HepG2 (cell line): ENCODE results near the gene STAG3. TPM values are rescaled to one million over a fixed set of nuclear protein-coding genes. Genes with fewer than 3 reads are reported as not detected.

Experiments used
- ATAC-seq: fragments of 200-7000 bp; cut with Tn5 transposase; 3 replicates; pipeline ENCODE4 v1.9.1; 2020; ENCODE audit warnings: mild to moderate bottlenecking, moderate library complexity
- BruUV-seq: library from RNA; stranded (reverse); fragments of 400-500 nt; replicated peaks from 2 replicates; lab custom pipeline; 2021; lab: Mats Ljungman, UMichigan
- CTCF ChIA-PET: fragments of 300-600 bp; formaldehyde crosslinking; extraction: SDS; loops from one replicate; lab custom pipeline; 2021; ENCODE audit warnings: low total read pairs, inconsistent platforms, low intra/inter-chr PET ratio; lab: Yijun Ruan, JAX
- POLR2A ChIA-PET: fragments of 350-600 bp; sonication (Branson Sonifier 250); formaldehyde crosslinking; loops from one replicate; lab custom pipeline; 2020; ENCODE audit warnings: antibody characterized with exemption, inconsistent platforms; lab: Yijun Ruan, JAX
- DNase-seq: peaks from one replicate; pipeline ENCODE4 v3.0.0-alpha.2; 2015; ENCODE audit warnings: low spot score
- FAIRE-seq: peaks from 3 replicates; lab custom pipeline; 2011; peaks lifted over from hg19 to GRCh38; lab: Jason Lieb, UNC
- H2AFZ ChIP-seq: one replicate; pipeline ENCODE4 v1.6.1; 2011; ENCODE audit warnings: low read length, inconsistent platforms
- H3K27ac ChIP-seq: fragments of 300-600 bp; 3 replicates; pipeline ENCODE4 v1.8.0; 2011; ENCODE audit warnings: mixed run types, mild to moderate bottlenecking, mixed read lengths, low read length, inconsistent platforms; ENCODE audit not compliant: insufficient read depth; ENCODE audit errors: extremely low read length
- H3K27me3 ChIP-seq, 2 experiments: fragments of 200-600 bp in 1 of 2; 2 replicates in 1 of 2; 3 replicates in 1 of 2; pipeline versions ENCODE4 v1.6.0 to v1.8.0; 2011; ENCODE audit warnings: low read length in 2 of 2, mild to moderate bottlenecking in 2 of 2, moderate library complexity in 2 of 2, inconsistent platforms in 1 of 2; ENCODE audit not compliant: insufficient read depth in 2 of 2, control insufficient read depth in 1 of 2
- H3K36me3 ChIP-seq, 2 experiments: fragments of 200-600 bp in 1 of 2; replicated peaks in 1 of 2; 2 replicates in 1 of 2; 3 replicates in 1 of 2; pipeline versions ENCODE4 v1.5.1 to v1.8.0; 2011; ENCODE audit warnings: low read length in 2 of 2, inconsistent platforms in 1 of 2; ENCODE audit not compliant: insufficient read depth in 2 of 2, control insufficient read depth in 1 of 2
- H3K4me1 ChIP-seq: 2 replicates; pipeline ENCODE4 v1.5.1; 2012; ENCODE audit warnings: low read length, inconsistent platforms; ENCODE audit not compliant: insufficient read depth
- H3K4me2 ChIP-seq: 2 replicates; pipeline ENCODE4 v1.6.0; 2011; ENCODE audit warnings: low read depth, low read length, inconsistent platforms
- H3K4me3 ChIP-seq, 3 experiments: fragments of 200-600 bp in 1 of 3; sonication (generic), shearing (Covaris generic) in 1 of 3; replicated peaks in 1 of 3; 2 replicates each; pipeline ENCODE4 v1.5.1; 2011 to 2016; ENCODE audit warnings: low read length in 3 of 3, inconsistent platforms in 2 of 3, low read depth in 2 of 3, mild to moderate bottlenecking in 2 of 3, control low read depth in 1 of 3, mixed read lengths in 1 of 3; ENCODE audit not compliant: insufficient read depth in 1 of 3
- H3K79me2 ChIP-seq: one replicate; pipeline ENCODE4 v1.6.1; 2011; ENCODE audit warnings: low read length, inconsistent platforms; ENCODE audit not compliant: insufficient read depth
- H3K9ac ChIP-seq: 2 replicates; pipeline ENCODE4 v1.6.0; 2011; ENCODE audit warnings: mild to moderate bottlenecking, low read depth, low read length, inconsistent platforms; ENCODE audit not compliant: insufficient read depth
- H3K9me3 ChIP-seq: 2 replicates; pipeline ENCODE4 v1.5.1; 2012; ENCODE audit warnings: mild to moderate bottlenecking, low read length
- H4K20me1 ChIP-seq: 2 replicates; pipeline ENCODE4 v1.6.0; 2011; ENCODE audit warnings: inconsistent platforms, mild to moderate bottlenecking, low read length, moderate library complexity; ENCODE audit not compliant: insufficient read depth
- ARID5B ChIP-seq: IDR thresholded peaks from 2 replicates; pipeline ENCODE4 v1.4.0; 2020; ENCODE audit warnings: mild to moderate bottlenecking, missing genetic modification reagents
- ETV5 ChIP-seq: IDR thresholded peaks from 2 replicates; pipeline ENCODE4 v1.6.1; 2018; ENCODE audit warnings: missing biosample characterization, missing genetic modification reagents, inconsistent platforms, borderline replicate concordance
- SPEN ChIP-seq: sonication (generic); formaldehyde crosslinking; IDR thresholded peaks from 2 replicates; pipeline ENCODE4 v1.5.1; 2020; ENCODE audit warnings: low read depth, mild to moderate bottlenecking, missing genetic modification reagents
- SRSF9 ChIP-seq: fragments of 200-400 bp; formaldehyde crosslinking; IDR thresholded peaks from 2 replicates; pipeline ENCODE4 v1.6.1; 2018; ENCODE audit warnings: borderline replicate concordance, mild to moderate bottlenecking, low read depth, low read length; ENCODE audit not compliant: insufficient read depth, poor library complexity, severe bottlenecking
- ZNF207 ChIP-seq: fragments of 450-650 bp; IDR thresholded peaks from 2 replicates; pipeline ENCODE4 v1.6.1; 2016; ENCODE audit warnings: antibody characterized with exemption, borderline replicate concordance
- ZNF460 ChIP-seq: sonication (generic); formaldehyde crosslinking; IDR thresholded peaks from 2 replicates; pipeline ENCODE4 v1.5.1; 2020; ENCODE audit warnings: missing genetic modification reagents, mild to moderate bottlenecking, borderline replicate concordance
- ZNF549 ChIP-seq: sonication (generic); formaldehyde crosslinking; IDR thresholded peaks from 2 replicates; pipeline ENCODE4 v1.5.0; 2020; ENCODE audit warnings: missing genetic modification reagents
- ZNF644 ChIP-seq: IDR thresholded peaks from 2 replicates; pipeline ENCODE4 v1.6.1; 2016; ENCODE audit warnings: low read depth
- ZSCAN22 ChIP-seq: sonication (generic); formaldehyde crosslinking; IDR thresholded peaks from 2 replicates; pipeline ENCODE4 v1.4.0; 2020; ENCODE audit warnings: mild to moderate bottlenecking, missing genetic modification reagents
- WGBS: methylation state at CpG from one replicate; pipeline ENCODE4 v1.1.6; 2017; ENCODE audit warnings: low lambda C conversion rate; 5-methylcytosine and 5-hydroxymethylcytosine counted together
- in situ Hi-C: cut with HindIII; loops from 2 replicates; pipeline ENCODE4 v1.10.0; 2017; ENCODE audit warnings: low pct_unique_long_range_greater_than_20kb; ENCODE audit not compliant: extremely low pct_ligation_motif_present
- intact Hi-C: fragments of 100-400 bp; cut with micrococcal nuclease; formaldehyde crosslinking; loops from one replicate; pipeline ENCODE4 v1.10.0; 2022; ENCODE audit not compliant: unreplicated experiment
- polyA plus RNA-seq, 8 experiments: library from polyadenylated mRNA; depleted of rRNA in 3 of 8; stranded (reverse) in 7 of 8; unstranded in 1 of 8; fragments of >200 nt; fragmentation: Illumina TruSeq in 4 of 8; extraction: Trizol in 4 of 8; gene quantifications; 2 replicates each; pipeline versions ENCODE4 v1.2.1 to v1.2.3, GENCODE V29; 2011 to 2016; ENCODE audit warnings: low read depth in 4 of 8, missing spikeins in 1 of 8, mixed read lengths in 1 of 8; ENCODE audit not compliant: insufficient read depth in 1 of 8
- total RNA-seq, 5 experiments: library from RNA; depleted of rRNA; stranded (reverse); fragments of >200 nt; fragmentation: Illumina TruSeq; extraction: Trizol; gene quantifications; 2 replicates each; pipeline ENCODE4 v1.2.3, GENCODE V29; 2016; ENCODE audit warnings: low read depth in 1 of 5

Gene STAG3
- total and polyA plus RNA-seq, 2 of the 13 experiments (the other 11 are each of a cell fraction or from before 2014, with no cell fraction given): 0.09 to 0.33 TPM

DNA sequence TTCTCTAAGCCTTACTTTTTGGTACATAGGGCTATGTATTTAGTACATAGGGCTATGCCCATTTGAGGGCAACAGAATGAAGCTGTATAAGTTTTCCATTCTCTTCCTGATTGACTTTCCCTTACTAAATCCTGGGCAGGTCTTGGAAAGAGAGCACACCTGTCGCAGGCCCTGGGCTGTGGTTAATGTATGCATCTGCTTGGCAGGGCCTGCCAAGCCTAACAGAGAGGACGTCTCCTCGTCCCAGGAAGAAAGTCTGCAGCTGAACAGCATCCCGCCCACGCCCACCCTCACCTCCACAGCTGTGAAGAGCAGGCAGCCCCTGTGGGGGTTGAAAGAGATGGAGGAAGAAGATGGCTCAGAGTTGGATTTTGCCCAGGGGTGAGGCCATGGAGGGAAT, 33.1 kb downstream of the STAG3 start:
- Histone ChIP-seq H4K20me1 (no peaks in the 10 kb centered on the region), H3K27ac (no peak overlapping the region), H3K9me3 (no peaks in the 10 kb centered on the region), H3K4me3 (no peak overlapping the region), H3K9ac (no peak overlapping the region), H2AFZ (no peak overlapping the region), H3K4me1 (peaks cover 28% of the 10 kb centered on the region), H3K4me2 (no peak overlapping the region), H3K36me3 (no peaks in the 10 kb centered on the region), H3K27me3 (no peaks in the 10 kb centered on the region), H3K79me2 (no peaks in the 10 kb centered on the region)
- DNase-seq (no peak), ATAC-seq (no peak), FAIRE-seq (no peak)
- no peak for TF ChIP-seq ZNF207
- no peak for TF ChIP-seq SRSF9
- TF ChIP-seq ZNF460: no peak
- TF ChIP-seq ETV5 (CRISPR knock-in tag): no peak
- TF ChIP-seq ARID5B (CRISPR knock-in tag): no peak
- TF ChIP-seq SPEN (CRISPR knock-in tag): no peak
- no peak for TF ChIP-seq ZNF549 (CRISPR knock-in tag)
- no peak for TF ChIP-seq ZSCAN22 (CRISPR knock-in tag)
- TF ChIP-seq ZNF644 (CRISPR knock-in tag): no peak
- POLR2A ChIA-PET: no interaction called here
- CTCF ChIA-PET: no interaction called here
- in situ Hi-C loops: loop anchor here (5.0 kb wide), 1 partner anchor 79 kb away; no protein-coding TSS in a partner anchor
- 96% methylated on average over 5 of the region's 5 CpGs for WGBS
- no TSS peak for BruUV-seq
- intact Hi-C loops: no loop called here
